GM13976 (cell line): Measurements from ENCODE around the gene ITGA1.

Experiments used
- DNase-seq: peaks from one replicate; pipeline ENCODE4 v3.0.0; 2012; ENCODE audit warnings: low spot score
- CTCF ChIP-seq: IDR thresholded peaks from 2 replicates; pipeline ENCODE4 v1.5.1; 2012; ENCODE audit warnings: borderline replicate concordance, mild to moderate bottlenecking; ENCODE audit not compliant: insufficient read depth; ENCODE audit errors: extremely low read depth, missing control alignments, control extremely low read depth
- in situ Hi-C: fragments of 300-500 bp; cut with MboI; formaldehyde crosslinking; loops from one replicate; pipeline ENCODE4 v1.12.0; 2022; ENCODE audit warnings: low sequenced_read_pairs, mixed read lengths, inconsistent platforms; ENCODE audit not compliant: unreplicated experiment

ITGA1 gene

DNA sequence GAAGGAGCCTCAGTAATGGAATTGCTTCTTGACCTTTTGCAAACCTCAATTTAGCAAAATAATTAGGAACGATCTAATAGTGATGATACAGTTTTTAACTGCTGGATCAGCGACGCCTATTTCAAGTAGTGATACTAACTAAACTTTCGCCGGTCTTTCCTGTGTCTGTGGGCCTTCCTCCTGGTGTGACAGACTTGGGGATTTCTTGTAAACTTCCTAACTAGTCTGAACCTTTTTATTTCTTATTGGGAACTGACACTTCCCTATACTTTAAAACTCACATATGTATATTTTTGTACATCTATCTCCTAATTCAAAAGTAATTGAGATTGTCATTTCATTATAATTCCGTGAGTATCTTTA lies 15.2 kb downstream of the ITGA1 start:
- TF ChIP-seq CTCF = no peak
- no peak for DNase-seq
- in situ Hi-C loops = no loop called here

GRCh38 chr5:52804387-52804791 lies 16.7 kb downstream of the ITGA1 start:
- DNase-seq = no peak
- in situ Hi-C loops = no loop called here
- no peak for TF ChIP-seq CTCF

DNA sequence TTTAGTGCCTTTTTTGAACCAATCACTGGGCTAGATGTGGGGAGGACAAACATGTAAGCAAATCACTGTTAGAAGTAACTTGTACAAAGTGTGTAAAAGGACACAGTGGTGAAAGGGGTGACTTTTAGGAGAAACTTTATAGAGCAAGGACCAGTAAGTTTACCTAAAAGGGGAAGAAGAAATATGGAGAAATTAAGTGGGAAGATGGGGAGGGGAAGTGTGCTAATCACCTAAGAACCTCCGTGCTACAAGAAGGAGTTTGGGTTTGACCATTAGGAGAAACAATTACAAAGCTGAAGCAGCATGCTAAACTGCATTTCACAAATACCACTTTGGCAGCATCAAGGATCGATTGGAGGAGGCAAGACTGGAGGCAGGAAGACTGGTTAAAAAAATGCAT lies 17.3 kb downstream of the ITGA1 start:
- TF ChIP-seq CTCF = no peak
- in situ Hi-C loops = no loop called here
- DNase-seq = no peak

- in situ Hi-C loops = no loop called here
Measured at GRCh38 chr5:52805615-52806014, 17.9 kb downstream of the ITGA1 start.

GRCh38 chr5:52807037-52807436 lies 19.3 kb downstream of the ITGA1 start:
- in situ Hi-C loops = no loop called here
- no peak for DNase-seq
- TF ChIP-seq CTCF = no peak

More at GRCh38 chr5:52805615-52806014, 17.9 kb downstream of the ITGA1 start:
- TF ChIP-seq CTCF = no peak
- no peak for DNase-seq

DNA sequence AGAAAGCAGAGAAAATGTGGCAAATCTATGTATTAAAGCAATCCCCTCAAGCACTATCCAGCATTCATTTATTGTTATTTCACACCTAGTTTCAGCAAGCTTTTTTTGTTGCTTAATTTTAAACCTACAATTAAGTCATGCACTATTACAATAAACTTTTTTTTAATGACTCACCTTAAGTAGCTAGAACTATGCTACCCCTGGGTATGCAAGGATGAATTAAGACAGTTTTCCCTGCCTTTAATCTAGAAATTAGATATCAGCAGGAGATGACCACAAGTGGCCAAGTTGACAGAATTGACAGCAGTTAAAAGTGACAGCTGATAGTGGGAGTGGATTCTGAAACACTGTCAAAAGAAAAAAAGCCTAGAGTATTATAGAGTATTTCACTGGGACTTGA lies 20.0 kb downstream of the ITGA1 start:
- in situ Hi-C loops = no loop called here
- TF ChIP-seq CTCF = no peak

GRCh38 chr5:52808316-52808901 lies 20.7 kb downstream of the ITGA1 start:
- in situ Hi-C loops = no loop called here
- no peak for DNase-seq
- TF ChIP-seq CTCF = no peak

More for the DNA sequence above, 20.0 kb downstream of the ITGA1 start:
- DNase-seq = no peak
